HG02759 (cell line): Measurements from ENCODE around the gene PTPRN2.
A peak's percentile ranks its signal among the peaks of the same experiment; 100 is the strongest.

Source experiments
- ATAC-seq: cut with Tn5 transposase; IDR thresholded peaks from one replicate; pipeline ENCODE4 v1.9.1; 2021; ENCODE audit warnings: mild to moderate bottlenecking, moderate library complexity; ENCODE audit not compliant: unreplicated experiment

PTPRN2 gene

GRCh38 chr7:157537056-157537455 lies 1050.6 kb downstream of the PTPRN2 start:
- no peak for ATAC-seq

GRCh38 chr7:157532068-157532467 lies 1055.6 kb downstream of the PTPRN2 start:
- no peak for ATAC-seq

GRCh38 chr7:157529768-157530560 lies 1057.7 kb downstream of the PTPRN2 start:
- ATAC-seq = no peak

GRCh38 chr7:157528785-157529341 lies 1058.8 kb downstream of the PTPRN2 start:
- no peak for ATAC-seq

GRCh38 chr7:157527686-157528085 lies 1059.9 kb downstream of the PTPRN2 start:
- no peak for ATAC-seq

- ATAC-seq = no peak
These were observed 1060.5 kb downstream of the PTPRN2 start for GRCh38 chr7:157526913-157527634.

- no peak for ATAC-seq
These were observed 1061.4 kb downstream of the PTPRN2 start for GRCh38 chr7:157526005-157526912.

GRCh38 chr7:157525491-157525915 lies 1062.1 kb downstream of the PTPRN2 start:
- no peak for ATAC-seq

GRCh38 chr7:157524731-157525130 lies 1062.9 kb downstream of the PTPRN2 start:
- ATAC-seq = no peak

GRCh38 chr7:157523766-157524421 lies 1063.7 kb downstream of the PTPRN2 start:
- no peak for ATAC-seq

- ATAC-seq = no peak
These were observed 1064.3 kb downstream of the PTPRN2 start for GRCh38 chr7:157523371-157523765.

- no peak for ATAC-seq
These were observed 1064.7 kb downstream of the PTPRN2 start for GRCh38 chr7:157522954-157523353.

GRCh38 chr7:157522189-157522588 lies 1065.4 kb downstream of the PTPRN2 start:
- ATAC-seq = no peak

GRCh38 chr7:157521752-157522151 lies 1065.9 kb downstream of the PTPRN2 start:
- no peak for ATAC-seq

GRCh38 chr7:157521061-157521731 lies 1066.4 kb downstream of the PTPRN2 start:
- no peak for ATAC-seq

GRCh38 chr7:157520249-157520648 lies 1067.4 kb downstream of the PTPRN2 start:
- ATAC-seq = peak; percentile 96

GRCh38 chr7:157519798-157520244 lies 1067.8 kb downstream of the PTPRN2 start:
- ATAC-seq = no peak

GRCh38 chr7:157519246-157519645 lies 1068.4 kb downstream of the PTPRN2 start:
- ATAC-seq = no peak

GRCh38 chr7:157518514-157519175 lies 1069.0 kb downstream of the PTPRN2 start:
- ATAC-seq = no peak
